ENCODE data around the gene CDH23.

Gene CDH23

DNA sequence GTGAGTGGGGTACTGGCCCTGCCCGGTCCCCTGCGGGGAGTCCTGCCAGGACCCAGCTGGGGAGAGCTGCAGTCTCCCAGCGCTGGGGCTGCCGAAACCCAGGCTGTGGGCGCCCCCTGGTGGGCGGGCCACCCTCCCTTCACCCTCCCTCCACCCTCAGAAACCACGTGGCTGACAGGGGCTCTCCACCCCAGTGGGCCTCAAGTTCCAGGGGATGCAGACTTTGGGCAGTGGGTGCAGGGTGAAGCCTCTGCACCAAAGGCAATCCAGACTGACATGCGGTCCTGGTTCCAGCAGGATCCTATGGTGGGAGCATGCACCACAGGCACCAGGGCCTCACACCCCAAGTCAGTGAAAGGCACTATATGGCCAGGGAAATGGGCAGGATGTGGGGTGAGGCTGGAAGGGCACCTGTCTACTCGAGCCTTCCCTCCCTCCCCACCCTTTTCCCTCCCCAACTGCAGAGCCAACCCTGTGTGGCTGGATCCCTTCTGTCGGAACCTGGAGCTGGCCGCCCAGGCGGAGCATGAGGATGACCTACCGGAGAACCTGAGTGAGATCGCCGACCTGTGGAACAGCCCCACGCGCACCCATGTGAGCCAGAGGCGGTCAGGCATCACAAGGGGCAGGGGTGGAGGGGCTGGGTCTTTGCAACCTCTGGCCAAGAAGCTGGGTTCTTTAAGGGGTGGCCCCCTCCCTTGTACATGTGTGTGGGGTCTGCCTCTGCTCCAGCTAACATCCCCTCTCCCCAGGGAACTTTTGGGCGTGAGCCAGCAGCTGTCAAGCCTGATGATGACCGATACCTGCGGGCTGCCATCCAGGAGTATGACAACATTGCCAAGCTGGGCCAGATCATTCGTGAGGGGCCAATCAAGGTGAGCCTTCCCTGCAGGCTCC lies 415.5 kb downstream of the CDH23 start:
- DNase-seq, result peak; percentile 84

- DNase-seq, result no peak
Observed at GRCh38 chr10:71812913-71813590, 416.3 kb downstream of the CDH23 start.

GRCh38 chr10:71814922-71815411 lies 418.2 kb downstream of the CDH23 start:
- no peak for DNase-seq

GRCh38 chr10:71815515-71816130 lies 418.9 kb downstream of the CDH23 start:
- DNase-seq, result no peak

DNA sequence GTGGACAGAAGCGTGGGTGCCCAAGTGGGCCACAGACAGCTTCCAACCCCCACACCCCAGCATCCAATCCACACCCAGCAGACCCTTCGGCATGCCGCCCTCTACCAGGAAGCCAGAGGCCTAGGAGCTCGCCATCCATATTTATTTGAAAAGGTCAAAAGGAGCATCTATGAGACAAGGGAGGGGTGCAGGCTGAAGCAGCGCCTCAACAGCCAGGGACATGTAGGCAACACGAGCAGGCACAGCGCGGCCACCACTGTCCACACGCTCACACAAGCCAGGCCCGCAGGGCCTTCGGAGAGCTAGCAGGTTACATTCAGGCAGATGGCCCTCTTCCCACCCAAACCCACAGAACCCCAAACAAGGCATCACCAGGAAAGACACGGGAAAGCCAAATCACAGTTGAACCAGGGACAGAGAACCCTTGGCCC lies 419.7 kb downstream of the CDH23 start:
- DNase-seq, result no peak

DNA sequence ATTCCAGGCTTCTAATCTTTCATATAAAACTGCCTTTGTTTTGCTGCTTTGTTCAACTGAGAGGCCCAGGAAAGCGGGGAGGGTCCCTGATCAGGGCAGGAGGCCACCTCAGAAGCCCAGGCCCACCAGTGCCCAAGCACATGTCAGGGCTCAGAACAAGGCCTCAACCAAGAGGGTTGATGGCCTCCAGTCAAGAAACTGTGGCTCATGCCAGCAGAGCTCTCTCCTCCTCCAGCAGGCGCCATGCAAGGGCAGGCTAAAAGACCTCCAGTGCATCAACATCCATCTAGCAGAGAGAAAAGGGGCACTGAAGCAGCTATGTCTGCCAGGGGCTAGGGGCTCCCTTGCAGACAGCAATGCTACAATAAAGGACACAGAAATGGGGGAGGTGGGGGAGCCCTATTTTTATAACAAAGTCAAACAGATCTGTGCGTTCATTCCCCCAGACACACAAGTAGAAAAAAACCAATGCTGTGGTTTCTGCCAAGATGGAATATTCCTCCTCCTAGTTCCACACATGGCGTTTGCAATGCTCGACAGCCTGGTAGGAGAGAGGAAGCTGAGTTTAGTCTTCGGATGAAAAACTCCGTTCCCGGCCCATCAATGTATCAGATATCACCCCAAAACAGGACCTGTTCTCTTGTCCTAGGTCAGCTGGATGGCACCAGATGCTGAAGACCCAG lies 420.4 kb downstream of the CDH23 start:
- no peak for DNase-seq

GRCh38 chr10:71817831-71818655 lies 421.3 kb downstream of the CDH23 start:
- DNase-seq, result no peak

GRCh38 chr10:71818674-71819260 lies 422.0 kb downstream of the CDH23 start:
- no peak for DNase-seq

DNA sequence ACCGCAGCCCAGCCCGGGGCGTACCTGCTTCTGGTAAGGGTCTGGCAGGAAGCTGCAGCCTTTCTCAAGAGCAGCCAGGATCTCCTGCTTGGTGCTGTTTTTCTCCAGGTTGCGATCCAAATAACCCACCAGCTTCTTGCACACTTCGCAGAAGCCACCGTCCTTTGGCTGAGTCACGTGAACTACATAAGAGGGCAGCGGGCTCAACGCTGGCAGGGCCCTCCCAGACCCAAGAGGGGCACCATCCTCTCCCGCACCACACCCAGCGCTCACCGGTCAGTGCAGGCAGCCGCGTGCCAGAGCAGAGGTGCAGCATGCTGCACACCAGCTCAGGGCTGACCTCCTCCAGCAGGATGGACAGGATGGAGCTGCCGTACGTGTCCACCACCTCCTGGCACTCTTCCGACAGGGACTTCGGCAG lies 422.7 kb downstream of the CDH23 start:
- DNase-seq, result no peak

DNA sequence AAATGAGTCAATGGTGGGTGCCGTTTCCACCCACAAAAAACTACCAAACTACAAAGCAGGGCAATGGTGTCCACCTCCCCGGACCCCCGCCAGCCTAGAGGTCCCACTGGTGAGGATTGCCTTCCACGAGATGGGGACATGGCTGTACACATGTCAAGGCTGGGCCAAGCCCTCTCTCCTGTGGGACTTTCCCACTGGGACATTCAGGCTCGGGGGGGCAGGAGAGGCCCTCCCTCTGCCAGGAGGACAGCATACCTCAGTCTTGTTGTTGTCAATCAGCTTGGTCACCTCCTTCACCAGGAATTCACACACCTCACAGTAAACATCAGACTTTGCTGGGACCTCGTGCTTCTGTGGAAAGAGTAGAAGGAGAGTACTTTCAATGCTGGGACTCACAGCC lies 423.3 kb downstream of the CDH23 start:
- no peak for DNase-seq

DNA sequence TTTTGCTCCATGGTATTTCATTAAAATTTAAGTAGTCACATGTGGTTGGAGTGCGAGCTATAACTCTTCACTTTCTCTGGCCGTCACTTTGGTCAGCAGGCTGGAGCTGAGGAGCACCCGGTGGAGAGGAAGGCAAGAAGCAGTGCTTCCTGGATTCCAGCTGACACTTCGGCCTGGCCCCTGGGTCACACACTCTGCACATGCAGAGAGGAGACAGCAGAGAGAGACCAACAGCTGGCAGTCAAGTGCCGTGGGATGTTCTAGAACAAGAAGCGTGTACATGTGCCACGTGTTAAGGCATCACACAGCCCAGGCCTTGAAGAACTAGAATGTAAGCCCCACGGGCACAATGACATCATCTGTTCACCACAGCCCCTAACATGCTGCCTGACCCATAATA lies 424.2 kb downstream of the CDH23 start:
- DNase-seq, result no peak

DNA sequence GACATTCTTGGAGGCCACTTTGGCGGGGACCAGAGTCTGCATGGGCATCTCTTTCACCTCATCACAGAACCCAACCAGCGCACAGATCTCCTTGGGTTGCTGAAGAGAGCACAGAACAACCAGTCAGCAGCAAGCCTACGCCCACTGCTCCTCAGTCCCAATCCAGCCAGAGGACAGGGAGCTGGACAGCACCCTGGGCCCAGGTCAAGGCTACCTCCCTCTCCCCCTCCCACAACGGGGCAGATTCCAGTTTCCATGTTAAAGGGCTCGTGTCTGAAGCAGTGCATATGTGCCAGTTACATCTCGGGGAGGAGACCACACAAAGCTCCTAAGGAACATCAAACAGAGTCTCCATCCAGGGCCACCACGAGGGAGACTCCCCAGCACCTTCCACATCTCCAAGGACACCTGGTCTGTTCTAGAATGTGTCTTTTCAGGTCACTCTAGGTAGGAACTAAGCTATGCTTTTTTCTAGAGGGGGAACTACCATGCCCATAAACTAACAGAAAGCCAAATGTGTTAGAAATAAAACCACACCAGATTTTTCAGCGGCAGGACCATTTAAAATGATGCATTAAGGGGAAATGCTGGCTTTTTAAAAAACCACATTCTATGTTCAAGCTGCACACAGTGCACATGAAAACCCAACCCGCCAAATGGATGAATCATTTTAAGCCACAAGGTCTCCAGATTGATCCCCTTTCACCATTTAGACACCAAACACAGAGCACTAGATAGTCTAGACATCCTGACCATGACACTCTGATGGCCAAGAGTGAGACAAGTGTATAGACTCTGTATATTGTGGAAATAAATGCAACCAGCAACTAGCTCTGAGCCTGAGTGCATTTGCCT lies 425.4 kb downstream of the CDH23 start:
- no peak for DNase-seq

DNA sequence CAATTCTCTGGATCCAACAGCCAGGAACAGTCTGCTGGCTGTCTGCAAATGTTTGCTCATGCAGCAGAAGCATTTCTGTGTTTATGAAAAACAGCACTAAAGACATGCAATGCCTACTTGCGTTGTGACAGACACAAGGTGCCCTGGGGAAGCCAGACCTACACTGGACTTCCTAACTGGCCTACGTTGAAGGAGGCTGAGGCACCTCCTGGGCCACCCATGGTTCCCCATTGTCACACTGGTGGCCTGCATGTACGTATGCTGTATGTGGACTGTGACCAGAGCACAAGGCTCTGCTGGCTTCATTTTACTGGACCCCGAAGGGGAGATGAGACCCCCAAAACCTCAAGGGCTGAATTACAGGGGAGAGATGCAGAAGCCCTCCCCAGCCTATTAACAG lies 426.6 kb downstream of the CDH23 start:
- DNase-seq, result no peak

GRCh38 chr10:71824333-71824732 lies 427.6 kb downstream of the CDH23 start:
- no peak for DNase-seq

- DNase-seq, result no peak
Observed at GRCh38 chr10:71825217-71825616, 428.5 kb downstream of the CDH23 start.

DNA sequence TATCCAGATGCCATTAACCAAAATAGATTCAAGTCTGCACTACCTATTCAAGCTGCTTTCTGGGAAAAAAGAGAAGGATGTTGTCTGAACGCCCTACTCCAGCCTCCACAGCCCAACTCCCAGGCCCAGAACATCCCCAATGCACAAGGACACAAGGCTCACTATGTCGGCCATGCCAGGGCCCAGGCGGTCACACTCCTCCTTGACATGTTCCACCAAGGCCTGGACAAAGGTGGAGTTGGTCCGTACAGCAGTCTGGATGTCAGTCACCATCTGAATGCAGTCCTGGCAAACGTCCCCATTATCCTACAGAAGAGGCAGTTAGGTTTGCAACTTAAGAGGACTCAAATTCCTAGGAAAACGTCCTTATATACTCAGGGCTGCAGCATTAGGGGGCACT lies 431.1 kb downstream of the CDH23 start:
- DNase-seq, result no peak

DNA sequence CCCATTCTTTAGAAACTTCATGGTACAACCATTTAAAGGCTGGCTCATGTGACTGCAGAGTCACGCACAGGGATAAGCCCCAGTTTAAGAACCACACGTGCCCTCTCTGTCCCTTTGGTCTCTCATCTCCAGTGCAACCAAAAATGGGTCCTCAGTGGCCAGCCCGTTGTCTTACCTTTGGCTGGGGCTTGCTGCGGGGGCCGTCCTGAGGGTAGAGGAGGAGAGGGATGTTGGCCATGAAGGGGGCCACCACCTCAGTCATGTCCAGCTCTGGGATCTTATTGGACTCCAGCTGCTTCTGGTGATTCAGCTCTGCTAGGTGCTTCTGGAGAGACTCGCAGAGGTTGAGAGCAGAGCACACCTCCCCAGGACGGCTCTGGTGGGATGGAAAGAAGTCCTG lies 432.0 kb downstream of the CDH23 start:
- DNase-seq, result no peak

DNA sequence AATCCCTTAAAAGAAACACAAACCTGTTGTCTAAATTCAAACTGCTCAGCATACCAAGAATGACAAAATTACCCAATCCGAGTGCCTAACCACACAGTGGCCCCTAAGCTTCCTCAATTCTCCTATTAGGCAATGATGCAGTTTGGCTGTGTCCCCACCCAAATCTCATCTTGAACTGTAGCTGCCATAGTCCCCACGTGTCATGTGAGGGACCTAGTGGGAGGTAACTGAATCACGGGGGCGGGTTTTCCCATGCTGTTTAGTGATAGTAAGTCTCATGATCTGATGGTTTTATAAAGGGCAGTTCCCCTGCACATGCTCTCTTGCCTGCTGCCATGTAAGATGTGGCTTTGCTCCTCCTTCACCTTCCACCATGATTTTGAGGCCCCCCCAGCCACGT lies 432.5 kb downstream of the CDH23 start:
- no peak for DNase-seq

GRCh38 chr10:71829896-71830295 lies 433.2 kb downstream of the CDH23 start:
- DNase-seq, result no peak

- no peak for DNase-seq
Observed at GRCh38 chr10:71830726-71831125, 434.0 kb downstream of the CDH23 start.

Measured in activated CD8-positive, alpha-beta memory T cell treated with anti-CD3 and anti-CD28 coated beads, Interleukin-2, amount 50 U/mL, for 4 hours (primary cell).